Stomach smooth muscle (tissue), 2 donors: ENCODE measurements around the gene MTA1.

Experiments
- H3K27ac ChIP-seq: one replicate; pipeline ENCODE4 v1.7.0; 2013; ENCODE audit warnings: mild to moderate bottlenecking, low read length, inconsistent platforms
- H3K27me3 ChIP-seq, 2 donors: one replicate each; pipeline ENCODE4 v1.7.0; 2013; ENCODE audit warnings: low read length in 2 of 2; ENCODE audit not compliant: insufficient read depth in 2 of 2, control insufficient read depth in 1 of 2
- H3K36me3 ChIP-seq, 2 donors: one replicate each; pipeline ENCODE4 v1.7.0; 2013; ENCODE audit warnings: low read length in 2 of 2; ENCODE audit not compliant: control insufficient read depth in 2 of 2, insufficient read depth in 2 of 2
- H3K4me1 ChIP-seq: one replicate; pipeline ENCODE4 v1.7.0; 2013; ENCODE audit warnings: low read length; ENCODE audit not compliant: control insufficient read depth, insufficient read depth
- H3K4me3 ChIP-seq, 2 donors: one replicate each; pipeline ENCODE4 v1.7.0; 2013; ENCODE audit warnings: low read length in 2 of 2
- H3K9ac ChIP-seq, 2 donors: one replicate each; pipeline ENCODE4 v1.7.0; 2013; ENCODE audit warnings: low read length in 2 of 2, mild to moderate bottlenecking in 1 of 2
- H3K9me3 ChIP-seq, 2 donors: one replicate each; pipeline ENCODE4 v1.7.0; 2013; ENCODE audit warnings: low read length in 2 of 2; ENCODE audit not compliant: control insufficient read depth in 2 of 2
- donor health status: healthy.
- donor health status: Pancreatic carcinoma.

Gene MTA1

DNA sequence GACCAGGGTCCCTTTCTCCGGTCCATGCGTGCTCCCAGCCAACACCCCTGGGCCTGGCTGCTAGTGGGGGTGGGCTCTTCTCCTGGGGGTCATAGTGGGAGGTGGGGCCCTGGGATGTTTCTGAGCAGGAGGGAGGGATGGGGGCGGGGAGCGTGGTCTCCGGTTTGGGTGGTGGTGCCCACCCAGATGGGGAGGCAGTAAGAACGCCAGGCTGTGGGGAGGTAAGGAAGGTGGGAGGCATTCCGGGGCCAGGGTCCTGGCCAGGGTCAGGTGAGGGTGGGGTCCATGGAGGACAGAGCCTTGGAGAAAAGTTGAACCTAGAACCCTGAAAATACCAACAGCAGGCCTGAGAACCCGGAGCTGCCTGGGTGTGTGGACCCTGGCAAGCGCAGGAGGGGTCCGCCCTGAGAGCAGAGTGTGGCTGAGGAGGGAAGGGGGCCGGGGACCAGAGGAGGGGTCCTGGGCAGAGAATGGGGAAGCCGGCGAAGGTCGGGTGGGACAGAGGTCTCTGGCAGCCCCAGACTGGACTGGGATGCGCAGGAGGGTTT is 60.6 kb downstream of the MTA1 start:
- H3K4me3 ChIP-seq = peak overlapping the region in 1 of 2 donors; percentile 76
- H3K9me3 ChIP-seq = no peaks in the 10 kb centered on the region
- H3K36me3 ChIP-seq = peaks cover 0 to 3% of the 10 kb centered on the region in 2 donors
- peaks cover 73% of the 10 kb centered on the region for H3K4me1 ChIP-seq
- H3K27ac ChIP-seq = peak overlapping the region; percentile 93
- peaks cover 0 to 1% of the 10 kb centered on the region in 2 donors for H3K27me3 ChIP-seq
- H3K9ac ChIP-seq = peak overlapping the region in 1 of 2 donors; percentile 71

DNA sequence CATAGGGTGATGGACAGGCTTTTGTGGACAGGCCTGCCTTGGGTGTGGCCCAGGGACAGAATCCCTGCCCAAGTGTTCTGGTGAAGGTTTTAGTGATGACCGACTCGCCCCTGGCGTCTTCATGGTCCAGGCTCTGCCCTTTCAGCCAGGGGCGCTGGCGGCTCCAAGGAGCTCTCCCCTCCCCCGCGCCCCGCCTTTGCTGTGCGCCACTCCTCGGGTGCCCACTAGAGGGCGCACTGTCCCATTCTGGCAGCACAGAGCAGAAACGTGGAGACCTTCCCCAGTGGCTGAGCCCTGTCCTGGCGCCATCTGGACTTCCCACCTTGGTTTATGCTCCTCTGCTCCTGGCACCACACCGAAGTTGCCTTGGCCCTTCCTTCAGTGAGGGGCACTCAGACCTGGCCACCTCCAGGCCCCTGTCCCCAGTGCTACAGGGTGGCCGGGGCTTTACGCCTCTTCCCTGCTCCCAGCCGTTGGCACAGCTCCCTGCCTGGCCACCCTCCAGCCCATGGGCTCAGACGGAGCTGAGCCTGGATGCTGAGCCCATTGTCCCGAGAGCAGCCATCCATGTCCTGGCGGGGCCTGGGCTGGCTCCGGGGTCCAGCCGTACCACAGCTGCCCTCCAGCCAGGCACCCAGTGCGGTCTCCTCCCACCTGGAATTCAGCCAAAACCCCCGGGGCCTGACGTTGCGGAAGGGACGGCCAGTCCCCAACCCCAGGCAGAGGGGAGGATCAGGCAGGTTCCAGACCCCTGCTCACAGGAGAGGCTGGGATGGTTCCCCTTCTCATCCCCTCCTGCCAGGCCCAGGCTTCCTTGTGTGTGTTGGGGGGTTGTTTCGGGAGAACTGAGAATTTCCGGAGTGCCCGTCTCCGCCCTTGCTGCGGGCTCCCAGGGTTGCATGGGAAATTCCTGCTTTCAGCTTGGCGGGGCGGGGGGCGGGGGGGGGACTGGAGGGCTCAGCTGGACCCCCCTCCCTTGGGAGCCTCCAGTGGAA is 61.5 kb downstream of the MTA1 start:
- Histone ChIP-seq H3K36me3 (peaks cover 0 to 3% of the 10 kb centered on the region in 2 donors), H3K27ac (peak overlapping the region; percentile 93), H3K9ac (peak overlapping the region; percentile 71 to 85), H3K9me3 (no peaks in the 10 kb centered on the region), H3K4me3 (peak overlapping the region; percentile 76 to 85), H3K4me1 (peaks cover 73% of the 10 kb centered on the region), H3K27me3 (peaks cover 2 to 4% of the 10 kb centered on the region in 2 donors)

DNA sequence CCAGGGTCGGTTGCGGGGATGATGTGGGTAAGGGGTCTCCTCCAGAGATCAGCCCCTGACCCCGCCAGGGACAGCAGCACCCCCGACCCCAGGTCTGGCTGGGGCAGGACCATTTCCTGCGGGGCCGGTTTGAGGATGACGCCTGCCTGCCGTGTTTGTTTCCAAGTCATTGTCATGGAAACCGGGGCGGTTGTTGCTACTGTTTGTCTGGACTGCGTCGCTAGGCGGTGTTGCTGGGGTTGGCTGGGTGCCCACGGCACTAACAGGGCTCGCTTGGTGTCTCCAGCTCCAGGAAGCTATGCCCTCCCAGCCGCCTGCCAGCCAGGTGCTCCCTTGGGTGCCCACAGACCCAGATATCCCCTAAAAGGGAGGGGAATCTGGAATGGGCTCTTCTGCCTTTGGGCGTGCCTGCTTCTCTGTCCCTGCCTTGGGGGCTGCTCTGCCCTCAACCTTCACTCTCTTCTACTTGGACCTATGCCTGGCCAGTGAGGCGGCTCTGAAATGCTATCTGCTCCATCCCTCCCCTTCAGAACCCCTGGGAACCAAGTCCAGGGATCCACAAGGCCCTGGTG is 62.3 kb downstream of the MTA1 start:
- H3K4me1 ChIP-seq = peaks cover 73% of the 10 kb centered on the region
- H3K9me3 ChIP-seq = no peaks in the 10 kb centered on the region
- H3K4me3 ChIP-seq = peak overlapping the region; percentile 40 to 60
- H3K9ac ChIP-seq = peak overlapping the region; percentile 52 to 62
- H3K27ac ChIP-seq = peak overlapping the region; percentile 93
- peaks cover 0 to 3% of the 10 kb centered on the region in 2 donors for H3K36me3 ChIP-seq
- peaks cover 2 to 11% of the 10 kb centered on the region in 2 donors for H3K27me3 ChIP-seq

DNA sequence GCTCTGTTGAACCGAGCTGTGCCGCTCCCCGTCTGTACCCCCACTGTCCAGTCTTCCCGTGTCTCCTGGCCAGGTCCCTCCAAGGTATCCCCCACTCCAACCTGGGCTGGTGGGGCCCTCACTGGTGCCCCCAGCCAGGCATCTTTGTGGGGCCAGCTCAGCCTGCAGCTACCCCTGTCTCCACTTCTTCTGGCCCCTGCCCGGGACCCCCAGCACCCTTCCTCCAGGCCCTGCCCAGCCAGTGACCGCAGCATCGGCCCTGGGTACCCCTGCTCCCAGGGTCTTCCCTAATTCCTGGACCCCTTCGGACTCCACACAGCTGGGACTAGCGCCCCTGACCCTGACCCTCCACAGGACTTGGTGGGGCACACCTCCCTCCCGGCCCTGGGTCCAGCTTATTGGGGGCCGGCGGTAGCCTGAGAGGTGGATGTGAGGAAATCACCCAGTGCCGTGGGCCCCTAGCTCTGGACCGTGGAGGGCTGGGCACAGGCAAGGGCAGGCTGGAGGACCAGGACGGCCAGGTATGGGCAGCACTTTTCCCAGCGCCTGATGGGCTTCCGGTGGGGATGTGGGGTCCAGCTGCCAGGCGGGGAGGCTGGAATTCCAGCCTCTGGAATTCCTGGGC is 63.0 kb downstream of the MTA1 start:
- no peaks in the 10 kb centered on the region for H3K9me3 ChIP-seq
- H3K27ac ChIP-seq = peak overlapping the region; percentile 93
- H3K4me1 ChIP-seq = peaks cover 75% of the 10 kb centered on the region
- H3K36me3 ChIP-seq = peaks cover 0 to 3% of the 10 kb centered on the region in 2 donors
- peak overlapping the region; percentile 52 to 58 for H3K9ac ChIP-seq
- H3K4me3 ChIP-seq = peak overlapping the region in 1 of 2 donors; percentile 60
- peaks cover 2 to 16% of the 10 kb centered on the region in 2 donors for H3K27me3 ChIP-seq

DNA sequence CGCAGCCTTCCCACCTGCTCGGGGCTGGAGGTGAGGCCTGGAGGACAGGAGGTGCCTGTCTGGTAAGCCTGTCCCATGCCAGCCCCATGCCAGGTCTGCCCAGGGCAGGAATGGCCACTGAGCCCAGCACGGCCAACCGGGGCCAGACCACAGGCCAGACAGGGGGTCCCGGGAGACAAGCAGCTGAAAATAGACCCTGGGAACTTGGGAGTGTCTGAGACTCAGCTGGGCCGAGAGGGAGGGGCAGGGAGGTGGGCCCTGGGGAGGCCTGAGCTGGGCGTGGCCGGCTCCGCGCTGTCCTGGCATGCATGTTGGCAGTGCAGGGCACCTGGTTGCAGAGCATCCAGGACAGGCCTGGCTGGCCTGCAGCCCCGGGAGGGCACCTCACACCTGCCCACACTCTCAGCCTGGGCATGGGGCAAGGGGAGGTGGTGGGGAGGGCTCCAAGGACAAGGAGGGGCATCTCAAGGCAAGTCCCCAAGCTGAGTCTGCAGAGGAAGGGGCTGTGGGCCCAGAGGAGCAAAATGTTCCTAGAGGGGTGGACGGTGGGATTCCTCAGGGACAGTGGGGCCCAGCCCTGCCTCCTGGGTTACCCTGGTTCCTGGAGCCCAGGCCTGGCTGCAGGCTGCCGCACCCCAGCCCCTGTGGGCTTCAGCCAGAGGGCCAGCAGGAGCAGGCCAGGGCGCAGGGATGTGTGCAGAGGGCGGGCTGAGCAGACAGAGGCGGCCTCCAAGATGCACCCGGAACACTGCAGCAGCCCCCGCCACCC is 63.9 kb downstream of the MTA1 start:
- Histone ChIP-seq H3K9me3 (no peaks in the 10 kb centered on the region), H3K4me1 (peaks cover 81% of the 10 kb centered on the region), H3K4me3 (no peak overlapping the region), H3K36me3 (peaks cover 0 to 3% of the 10 kb centered on the region in 2 donors), H3K27me3 (peaks cover 2 to 19% of the 10 kb centered on the region in 2 donors), H3K9ac (peak overlapping the region in 1 of 2 donors; percentile 21), H3K27ac (peak overlapping the region; percentile 93)

DNA sequence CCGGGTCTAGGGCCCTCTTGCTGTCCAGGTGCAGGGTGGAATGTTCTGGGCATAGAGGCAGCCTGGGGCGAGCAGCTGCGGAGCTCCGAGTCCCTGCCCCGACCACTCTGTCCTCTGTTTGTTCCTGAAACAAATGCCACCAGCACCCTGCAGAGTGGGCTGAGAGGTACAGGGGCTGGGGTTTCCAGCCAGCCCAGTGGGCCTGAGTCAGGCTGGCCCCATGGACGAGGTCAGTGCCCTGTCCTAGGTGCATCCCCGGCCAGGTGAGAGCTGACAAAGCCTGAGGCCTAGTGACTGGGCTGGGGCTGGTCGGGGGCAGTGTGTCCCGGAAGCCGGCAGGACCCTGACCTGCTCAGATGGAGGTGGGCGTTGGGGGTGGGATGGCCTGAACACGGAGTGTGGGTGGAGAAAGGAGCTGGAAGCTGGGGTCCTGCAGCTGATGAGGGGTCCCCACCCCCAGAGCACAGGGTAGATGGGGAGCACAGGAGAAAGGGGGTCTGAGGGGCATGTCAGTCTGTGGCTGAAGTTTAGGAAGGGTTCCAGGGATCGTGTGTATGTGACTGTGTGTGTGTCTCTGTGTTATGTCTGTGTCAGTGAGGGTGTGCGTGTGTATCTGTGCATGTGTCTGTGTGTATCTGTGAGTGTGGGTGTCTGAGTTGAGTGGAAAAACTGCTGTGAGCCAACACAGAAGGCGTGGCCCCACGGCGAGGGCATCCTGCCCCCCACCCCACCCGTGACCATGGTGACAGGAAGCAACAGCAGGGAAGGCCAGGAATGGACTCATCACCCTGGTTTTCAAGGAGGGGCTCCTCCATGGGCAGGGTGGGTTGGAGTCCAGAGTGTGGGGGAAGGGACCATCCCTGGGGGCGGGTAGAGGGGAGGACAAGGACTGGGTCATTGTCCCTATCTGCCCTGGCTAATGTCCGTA is 64.7 kb downstream of the MTA1 start:
- H3K36me3 ChIP-seq = peaks cover 0 to 3% of the 10 kb centered on the region in 2 donors
- H3K27me3 ChIP-seq = peaks cover 2 to 19% of the 10 kb centered on the region in 2 donors
- peak overlapping the region; percentile 55 for H3K27ac ChIP-seq
- H3K9me3 ChIP-seq = no peaks in the 10 kb centered on the region
- no peak overlapping the region for H3K4me3 ChIP-seq
- peaks cover 89% of the 10 kb centered on the region for H3K4me1 ChIP-seq
- H3K9ac ChIP-seq = no peak overlapping the region

DNA sequence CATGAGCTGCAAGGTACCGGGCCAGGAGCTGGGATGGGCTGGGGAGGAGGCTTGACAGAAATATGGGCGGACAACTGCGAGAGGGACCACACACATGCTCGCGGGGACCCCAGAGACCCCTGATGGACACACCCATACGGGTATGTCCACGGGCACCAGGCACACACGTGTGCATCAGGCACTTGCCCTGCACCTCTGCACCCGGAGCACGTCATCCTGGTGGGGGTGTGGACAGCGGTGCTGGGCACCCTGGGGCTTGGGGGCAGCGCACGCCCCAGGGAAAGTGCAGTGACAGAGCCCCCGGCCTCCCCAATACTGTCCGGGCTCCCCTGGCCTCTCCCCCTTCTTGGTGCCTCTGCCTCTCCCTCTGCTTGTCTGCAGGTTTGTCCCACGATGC is 65.4 kb downstream of the MTA1 start:
- no peak overlapping the region for H3K9ac ChIP-seq
- no peaks in the 10 kb centered on the region for H3K36me3 ChIP-seq
- no peak overlapping the region for H3K4me3 ChIP-seq
- peaks cover 94% of the 10 kb centered on the region for H3K4me1 ChIP-seq
- H3K27ac ChIP-seq = peak overlapping the region; percentile 55
- H3K9me3 ChIP-seq = no peaks in the 10 kb centered on the region
- H3K27me3 ChIP-seq = peaks cover 2 to 19% of the 10 kb centered on the region in 2 donors

DNA sequence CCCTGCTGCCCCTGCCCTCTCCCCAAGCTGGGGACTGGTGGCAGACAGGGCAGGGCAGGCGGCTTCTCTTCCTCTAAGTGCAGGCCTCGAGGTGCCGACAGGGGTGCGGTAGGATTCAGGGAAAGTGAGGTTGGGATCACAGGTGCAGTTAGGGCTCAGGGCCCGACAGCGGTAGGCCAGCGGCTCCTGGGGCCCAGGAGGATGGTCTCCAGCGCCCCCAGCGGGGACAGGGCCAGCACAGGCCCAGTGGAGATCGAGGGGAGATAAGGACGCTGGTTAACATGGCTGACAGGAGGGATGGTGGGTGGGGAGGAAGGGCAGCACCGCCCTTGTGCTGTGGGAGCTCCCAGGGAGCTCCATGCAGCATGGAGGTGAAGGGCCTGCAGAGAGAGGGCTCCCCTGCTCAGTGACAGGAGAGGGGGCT is 66.1 kb downstream of the MTA1 start:
- no peaks in the 10 kb centered on the region for H3K36me3 ChIP-seq
- no peak overlapping the region for H3K27ac ChIP-seq
- H3K4me3 ChIP-seq = peak overlapping the region in 1 of 2 donors; percentile 78
- peaks cover 91% of the 10 kb centered on the region for H3K4me1 ChIP-seq
- no peaks in the 10 kb centered on the region for H3K9me3 ChIP-seq
- H3K27me3 ChIP-seq = peaks cover 2 to 19% of the 10 kb centered on the region in 2 donors
- H3K9ac ChIP-seq = no peak overlapping the region

DNA sequence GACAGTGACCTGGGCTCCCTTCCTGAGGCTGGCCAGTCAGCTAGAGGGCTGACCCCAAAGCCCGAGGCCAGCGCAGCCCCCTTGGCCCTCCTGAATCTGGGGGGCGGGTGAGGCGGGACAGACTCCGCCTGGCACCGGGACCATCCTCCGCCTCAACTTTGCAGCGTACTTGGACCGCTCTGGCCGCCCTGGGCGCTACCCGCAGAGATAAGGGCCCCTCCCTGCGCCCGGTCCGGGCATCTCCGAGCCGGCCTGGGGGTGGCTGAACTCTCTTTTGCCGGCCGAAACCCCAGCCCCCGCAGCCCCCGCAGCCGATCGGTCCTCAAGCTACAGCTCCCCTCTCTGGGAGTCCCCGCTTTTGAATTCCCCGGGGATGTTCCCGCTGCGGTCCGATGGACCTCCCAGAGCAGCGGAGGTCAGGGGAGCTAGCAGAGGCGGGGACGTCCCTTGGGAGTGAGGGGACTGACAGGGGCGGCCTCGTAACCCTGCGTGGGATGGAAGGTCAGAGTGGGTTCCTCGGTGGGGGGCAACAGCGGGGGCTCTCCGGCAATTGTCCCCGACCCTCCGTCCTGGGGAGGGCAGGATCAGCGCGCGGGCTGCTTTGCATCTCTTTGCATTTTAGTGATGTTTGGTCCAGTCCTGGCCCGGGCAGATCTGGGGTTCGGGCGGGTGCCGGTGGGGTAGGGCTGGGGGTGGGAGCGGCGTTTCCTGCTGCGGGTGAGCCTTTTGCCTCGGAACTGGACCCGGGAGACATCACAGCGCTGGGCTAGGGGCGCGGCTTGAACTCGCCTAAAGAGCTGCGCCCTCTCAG is 66.7 kb downstream of the MTA1 start, which contains the start of gene CRIP1:
CRIP1 (plus strand) TSS at position 724 of the 811 bp plus-strand sequence. CDS start 374 bp downstream, outside the sequence.
- Histone ChIP-seq H3K36me3 (no peaks in the 10 kb centered on the region), H3K9ac (no peak within 1 kb of the TSS), H3K9me3 (no peaks in the 10 kb centered on the region), H3K4me1 (peaks cover 87% of the 10 kb centered on the region), H3K27ac (peak within 1 kb of the TSS; percentile 53), H3K4me3 (peak within 1 kb of the TSS; percentile 17 to 78), H3K27me3 (peaks cover 2 to 19% of the 10 kb centered on the region in 2 donors)
